C4-2B (cell line): ENCODE measurements around the gene L3MBTL4.
A peak's percentile ranks its signal among the peaks of the same experiment; 100 is the strongest.
"Not testable (repeated sequence)": the region's sequence is repeated elsewhere in the genome, so short reads cannot be mapped to it uniquely, and the experiment has no call there.

Experiments used
- H3K27ac ChIP-seq: fragments of 450-650 bp; 2 replicates; pipeline ENCODE4 v1.5.1; 2017
- ZFX ChIP-seq: fragments of 450-650 bp; IDR thresholded peaks from 2 replicates; pipeline ENCODE4 v1.6.1; 2017
- TF ChIP-seq, protein P1 (sequence below): fragments of 450-650 bp; conservative IDR thresholded peaks from 2 replicates; pipeline ENCODE4 v1.5.1; 2017; ENCODE audit warnings: mild to moderate bottlenecking

The L3MBTL4 gene

DNA sequence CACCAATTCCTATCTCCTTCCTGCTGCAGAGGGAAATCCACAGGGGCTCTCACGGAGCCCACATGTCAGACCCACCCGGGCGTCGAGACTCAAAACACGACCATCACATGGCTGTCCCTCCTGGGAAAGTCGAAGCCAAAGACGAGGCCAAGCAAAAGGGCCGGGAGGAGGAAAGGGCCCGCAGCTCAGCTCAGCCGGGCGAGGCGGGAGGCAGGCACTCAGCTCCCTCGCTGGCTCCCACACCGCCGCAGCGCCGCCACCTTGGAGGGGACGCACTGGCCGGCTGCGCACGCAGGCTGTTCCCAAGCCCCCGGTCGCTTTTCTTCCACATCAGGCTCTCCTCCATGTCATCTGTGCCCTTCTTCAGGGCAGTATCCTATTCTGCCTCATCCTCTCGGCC is 130.4 kb downstream of the L3MBTL4 start:
- H3K27ac ChIP-seq = no peak overlapping the region
- TF ChIP-seq ZFX = no peak
- TF ChIP-seq, protein P1, sequence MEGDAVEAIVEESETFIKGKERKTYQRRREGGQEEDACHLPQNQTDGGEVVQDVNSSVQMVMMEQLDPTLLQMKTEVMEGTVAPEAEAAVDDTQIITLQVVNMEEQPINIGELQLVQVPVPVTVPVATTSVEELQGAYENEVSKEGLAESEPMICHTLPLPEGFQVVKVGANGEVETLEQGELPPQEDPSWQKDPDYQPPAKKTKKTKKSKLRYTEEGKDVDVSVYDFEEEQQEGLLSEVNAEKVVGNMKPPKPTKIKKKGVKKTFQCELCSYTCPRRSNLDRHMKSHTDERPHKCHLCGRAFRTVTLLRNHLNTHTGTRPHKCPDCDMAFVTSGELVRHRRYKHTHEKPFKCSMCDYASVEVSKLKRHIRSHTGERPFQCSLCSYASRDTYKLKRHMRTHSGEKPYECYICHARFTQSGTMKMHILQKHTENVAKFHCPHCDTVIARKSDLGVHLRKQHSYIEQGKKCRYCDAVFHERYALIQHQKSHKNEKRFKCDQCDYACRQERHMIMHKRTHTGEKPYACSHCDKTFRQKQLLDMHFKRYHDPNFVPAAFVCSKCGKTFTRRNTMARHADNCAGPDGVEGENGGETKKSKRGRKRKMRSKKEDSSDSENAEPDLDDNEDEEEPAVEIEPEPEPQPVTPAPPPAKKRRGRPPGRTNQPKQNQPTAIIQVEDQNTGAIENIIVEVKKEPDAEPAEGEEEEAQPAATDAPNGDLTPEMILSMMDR = no peak

- no peak overlapping the region for H3K27ac ChIP-seq
- TF ChIP-seq ZFX = no peak
- TF ChIP-seq, protein P1 = peak; percentile 42
These were observed 132.8 kb downstream of the L3MBTL4 start for GRCh38 chr18:6281874-6282273.

DNA sequence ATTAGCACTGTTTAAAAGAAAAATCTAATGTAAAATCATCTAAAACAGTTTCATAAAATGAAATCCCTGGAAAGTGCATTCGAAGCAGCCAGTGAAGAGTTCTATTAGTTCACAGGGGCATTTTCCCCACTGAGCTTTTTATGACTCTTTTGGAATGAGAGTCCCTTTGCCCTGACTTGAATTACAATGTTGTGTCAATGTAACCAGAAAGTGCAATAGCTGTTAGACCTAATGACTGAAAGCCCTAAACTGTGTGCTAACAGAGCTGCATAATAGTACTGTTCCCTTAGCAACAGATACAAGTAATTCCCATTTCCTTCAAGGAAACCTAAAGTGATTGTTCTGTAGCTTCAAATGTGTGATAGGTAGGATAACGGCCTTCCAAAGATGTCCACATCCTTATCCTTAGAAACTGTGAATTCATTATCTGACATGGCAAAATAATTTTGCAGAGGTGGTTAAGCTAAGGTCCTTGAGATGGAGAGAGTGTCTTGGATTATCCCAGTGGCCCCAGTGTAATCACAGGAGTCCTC is 134.4 kb downstream of the L3MBTL4 start:
- H3K27ac ChIP-seq = no peak overlapping the region
- TF ChIP-seq, protein P1 = no peak
- no peak for TF ChIP-seq ZFX

DNA sequence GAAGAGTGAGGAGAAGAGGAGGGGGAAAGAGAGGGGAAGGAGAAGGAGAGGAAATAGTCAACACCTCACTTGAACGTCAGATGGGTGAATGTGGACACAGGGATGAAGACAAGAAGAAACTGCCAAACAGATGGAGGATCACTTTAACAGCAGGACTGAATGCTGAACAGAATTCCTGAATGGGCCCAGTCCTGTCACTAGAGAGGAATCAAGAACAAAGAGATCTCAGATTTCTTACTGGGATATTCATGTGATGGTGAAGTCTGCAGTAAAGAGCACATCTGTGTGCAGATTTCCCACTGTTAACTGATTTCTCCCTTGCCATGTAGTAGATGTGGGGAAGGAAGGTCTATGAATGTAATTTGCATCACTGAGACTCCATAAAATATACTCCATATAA is 135.4 kb downstream of the L3MBTL4 start:
- TF ChIP-seq ZFX = no peak
- TF ChIP-seq, protein P1 = no peak
- H3K27ac ChIP-seq = no peak overlapping the region

GRCh38 chr18:6273423-6273822 is 141.3 kb downstream of the L3MBTL4 start:
- no peak overlapping the region for H3K27ac ChIP-seq
- TF ChIP-seq, protein P1 = no peak
- no peak for TF ChIP-seq ZFX

DNA sequence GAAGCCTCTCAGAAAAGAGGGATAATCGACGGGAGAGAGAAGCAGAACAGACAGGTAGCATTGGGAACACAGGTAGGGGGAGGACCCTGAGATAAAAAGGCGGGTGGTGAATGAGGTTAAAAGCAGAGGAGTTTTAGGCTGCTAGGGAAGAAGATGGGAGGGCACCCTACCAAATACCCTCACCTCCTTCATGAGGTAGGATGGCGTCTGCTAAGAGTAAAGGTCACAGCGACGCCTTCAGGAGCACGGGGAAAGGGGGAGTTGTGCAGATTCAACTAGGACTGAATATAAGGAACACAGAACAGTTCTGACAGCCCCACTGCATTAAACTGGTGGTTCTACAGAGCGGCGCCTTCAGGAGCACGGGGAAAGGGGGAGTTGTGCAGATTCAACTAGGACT is 142.6 kb downstream of the L3MBTL4 start:
- H3K27ac ChIP-seq = not testable (repeated sequence)
- TF ChIP-seq, protein P1 = peak; percentile 14; the same call in 1 of the 2 replicates

GRCh38 chr18:6271585-6271984 is 143.1 kb downstream of the L3MBTL4 start:
- TF ChIP-seq, protein P1 = no peak
- TF ChIP-seq ZFX = no peak
- no peak overlapping the region for H3K27ac ChIP-seq
